D341Med (cell line): ENCODE results near the gene SPATA13.

Experiments
- DNase-seq: peaks from one replicate; pipeline ENCODE4 v3.0.0; 2012; ENCODE audit warnings: low spot score

Gene SPATA13

DNA sequence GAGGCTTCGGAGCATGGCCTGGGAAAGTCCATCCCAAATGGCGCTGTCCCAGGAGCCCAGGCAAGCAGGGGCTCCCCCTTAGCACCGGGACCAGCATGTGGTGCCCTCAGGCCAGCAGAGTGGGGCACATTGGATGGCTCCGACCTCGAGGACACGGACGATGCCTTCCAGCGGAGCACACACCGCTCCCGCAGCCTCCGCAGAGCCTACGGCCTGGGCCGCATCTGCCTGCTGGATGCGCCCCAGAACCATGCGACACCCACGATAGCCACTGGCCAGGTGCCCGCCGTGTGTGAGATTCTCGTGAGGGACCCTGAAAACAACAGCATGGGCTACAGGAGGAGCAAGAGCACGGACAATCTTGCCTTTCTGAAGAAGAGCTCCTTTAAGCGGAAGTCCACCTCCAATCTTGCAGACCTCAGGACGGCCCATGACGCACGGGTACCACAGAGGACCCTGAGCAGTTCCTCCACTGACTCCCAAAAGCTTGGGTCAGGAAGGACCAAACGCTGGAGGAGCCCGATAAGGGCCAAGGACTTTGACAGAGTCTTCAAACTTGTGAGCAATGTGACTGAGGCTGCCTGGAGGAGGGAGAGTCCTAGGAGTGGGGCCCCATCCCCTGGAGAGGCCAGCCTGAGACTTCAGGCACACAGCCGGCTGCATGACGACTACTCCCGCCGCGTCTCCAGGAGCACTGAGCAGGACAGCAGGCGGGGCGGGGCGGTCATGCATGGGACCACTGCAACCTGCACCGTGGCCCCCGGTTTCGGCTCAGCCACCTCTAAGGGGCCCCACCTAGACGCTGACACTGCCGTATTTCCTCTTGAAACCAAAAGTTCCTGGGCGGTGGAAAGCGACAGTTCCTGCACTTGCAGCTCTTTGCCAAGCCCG, 63.1 kb downstream of the SPATA13 start:
- DNase-seq = no peak

DNA sequence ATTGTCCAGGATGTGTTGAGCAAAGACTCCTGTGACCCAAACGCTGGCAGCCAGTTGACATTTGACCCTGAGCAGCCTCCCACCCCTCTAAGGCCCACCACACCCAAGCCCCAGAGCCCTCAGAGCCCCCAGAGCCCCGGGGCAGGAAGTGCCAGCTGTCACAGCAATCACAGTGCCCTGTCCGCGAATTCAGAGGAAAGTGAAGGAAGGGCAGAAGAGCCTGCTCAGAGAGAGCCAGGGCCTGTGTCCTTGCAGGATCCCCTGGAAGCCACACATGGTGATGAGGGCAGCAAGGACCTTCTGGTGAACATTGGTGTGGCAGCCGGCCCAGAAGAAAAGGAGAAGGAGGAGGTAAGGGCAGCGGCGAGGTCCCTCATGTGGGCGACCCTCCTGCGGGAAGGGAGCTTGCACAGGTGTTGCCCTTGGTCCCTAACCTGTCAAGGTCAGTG, 63.7 kb downstream of the SPATA13 start:
- no peak for DNase-seq

DNA sequence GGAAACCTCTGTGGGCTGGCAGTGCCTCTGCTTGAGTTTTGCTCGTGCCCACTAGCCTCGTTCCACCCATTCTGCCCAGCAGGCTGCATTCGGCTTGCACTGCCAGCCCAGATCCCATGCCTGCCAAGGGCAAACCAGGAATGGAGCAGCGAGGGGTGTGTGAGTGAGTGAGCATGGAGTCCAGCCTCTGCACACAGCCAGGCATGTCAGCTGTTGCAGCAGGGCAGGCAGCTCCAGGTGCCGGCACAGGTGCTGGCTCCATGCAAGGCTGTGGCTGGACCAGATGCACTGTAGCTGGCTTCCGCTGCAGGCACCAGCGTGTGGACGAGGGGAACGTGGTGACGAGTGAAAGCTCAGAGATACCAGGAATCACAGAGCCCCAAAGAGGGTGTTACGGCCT, 64.5 kb downstream of the SPATA13 start:
- no peak for DNase-seq

DNA sequence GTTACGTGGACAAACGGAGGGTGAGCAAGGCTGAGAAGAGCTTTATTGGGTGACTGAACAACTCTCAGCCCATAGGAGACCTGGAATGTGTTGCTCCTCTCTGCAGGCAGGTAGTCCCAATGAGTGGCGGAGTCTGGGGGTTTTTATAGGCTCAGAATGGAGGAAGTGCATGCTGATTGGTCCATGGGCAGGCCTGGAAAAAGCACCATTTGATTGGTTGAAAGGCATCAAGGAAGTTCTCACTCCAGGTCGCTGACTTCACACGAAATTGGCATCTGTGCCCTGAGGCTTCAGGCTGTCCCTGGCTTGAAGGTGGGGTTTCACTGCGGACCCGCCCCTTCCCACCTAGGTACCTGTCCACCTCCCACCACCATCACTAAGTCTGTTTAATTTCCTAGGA, 65.4 kb downstream of the SPATA13 start:
- no peak for DNase-seq

DNA sequence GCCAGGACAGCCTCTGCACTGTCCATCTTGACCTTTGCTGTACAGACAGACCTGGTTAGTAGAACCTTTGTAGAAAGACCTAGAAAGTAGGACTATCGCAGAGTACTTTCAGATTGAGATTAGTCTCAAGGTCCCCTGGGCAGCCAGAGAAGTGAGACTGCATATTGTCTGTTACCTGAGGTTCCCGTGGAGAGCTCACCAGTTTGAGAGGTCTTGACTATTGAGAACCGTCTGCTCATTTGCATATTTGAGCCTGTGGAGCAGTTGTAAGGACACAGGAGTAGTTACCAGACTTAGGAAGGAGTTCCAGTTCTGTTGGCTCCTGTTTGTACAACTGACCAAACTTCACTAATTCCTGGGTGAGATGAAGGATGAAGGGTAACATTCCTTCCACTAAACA, 66.2 kb downstream of the SPATA13 start:
- DNase-seq = no peak

DNA sequence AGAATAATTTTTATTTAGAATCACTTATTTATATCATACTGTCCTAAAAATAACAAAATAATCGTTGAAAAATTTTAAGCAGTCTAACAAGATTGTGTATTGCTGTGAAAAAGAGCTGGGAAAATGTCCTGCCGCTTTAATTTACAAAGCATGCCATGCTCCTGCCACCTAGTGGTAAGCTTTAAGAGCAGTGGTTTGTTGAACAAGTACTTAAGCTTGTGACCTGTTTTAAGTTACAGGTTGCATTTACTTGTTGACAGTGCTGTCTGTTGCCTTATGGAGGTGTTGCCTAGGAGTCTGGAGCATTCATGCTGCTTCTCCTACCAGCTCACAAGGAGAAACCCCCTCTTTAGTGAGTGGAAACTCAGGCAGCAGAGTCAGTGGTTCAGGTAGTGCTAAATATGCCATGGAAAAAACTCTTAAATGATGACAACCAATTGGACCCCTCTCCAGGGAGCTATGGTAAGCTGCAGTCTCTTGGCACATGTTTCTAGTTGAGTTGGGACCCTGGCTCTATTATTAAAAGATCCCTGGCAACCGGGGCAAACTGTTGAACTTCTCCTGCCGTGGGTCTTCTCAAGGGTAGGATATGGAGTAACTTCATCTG, 68.4 kb downstream of the SPATA13 start:
- peak; percentile 54 for DNase-seq

DNA sequence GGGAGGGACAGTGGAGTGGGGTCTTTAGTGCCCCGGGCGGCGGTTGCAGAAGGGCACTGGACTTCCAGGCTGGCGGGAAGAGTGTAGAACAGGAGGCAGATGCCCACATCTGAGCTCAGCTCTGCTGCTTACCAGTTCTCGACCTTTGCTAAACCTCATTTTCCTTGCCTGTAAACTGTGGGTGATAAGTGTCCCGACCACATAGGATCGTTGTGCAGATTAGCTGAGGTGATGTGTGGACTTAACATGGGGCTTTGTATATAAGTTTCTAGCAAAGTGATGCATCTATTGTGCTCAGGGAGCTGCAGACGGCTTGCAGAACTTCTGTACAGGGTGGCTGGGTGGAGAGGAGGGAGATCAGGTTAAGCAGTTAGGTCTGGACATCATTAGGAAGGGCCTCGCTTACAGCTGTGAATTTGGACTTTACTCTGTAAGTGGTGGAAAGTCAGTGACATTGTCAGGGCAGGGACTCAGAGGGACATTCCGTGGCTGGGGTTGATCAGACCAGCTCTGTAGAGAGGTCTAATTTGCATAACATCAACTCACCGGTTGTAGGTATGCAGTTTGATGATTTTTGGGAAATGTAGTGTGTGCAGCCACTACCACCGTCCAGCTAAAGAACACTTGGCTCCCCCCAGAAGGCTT, 70.0 kb downstream of the SPATA13 start:
- no peak for DNase-seq

DNA sequence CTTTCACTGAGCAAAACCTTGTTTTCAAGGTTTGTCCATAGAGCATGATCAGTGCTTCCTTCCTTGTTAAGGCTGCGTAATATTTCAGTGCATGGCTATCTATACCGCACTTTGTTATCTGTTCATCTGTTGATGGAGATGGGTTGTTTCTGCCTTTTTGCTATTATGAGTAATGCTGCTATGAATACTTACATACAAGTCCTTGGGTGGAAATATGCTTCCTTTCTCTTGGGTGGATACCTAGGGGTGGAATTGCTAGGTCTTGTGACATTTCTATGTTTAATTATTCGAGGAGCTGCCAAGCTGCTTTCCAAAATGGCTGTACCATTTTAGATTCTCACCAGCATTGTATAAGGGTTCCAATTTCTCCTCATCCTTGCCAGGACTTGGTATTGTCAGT, 70.9 kb downstream of the SPATA13 start:
- no peak for DNase-seq

DNA sequence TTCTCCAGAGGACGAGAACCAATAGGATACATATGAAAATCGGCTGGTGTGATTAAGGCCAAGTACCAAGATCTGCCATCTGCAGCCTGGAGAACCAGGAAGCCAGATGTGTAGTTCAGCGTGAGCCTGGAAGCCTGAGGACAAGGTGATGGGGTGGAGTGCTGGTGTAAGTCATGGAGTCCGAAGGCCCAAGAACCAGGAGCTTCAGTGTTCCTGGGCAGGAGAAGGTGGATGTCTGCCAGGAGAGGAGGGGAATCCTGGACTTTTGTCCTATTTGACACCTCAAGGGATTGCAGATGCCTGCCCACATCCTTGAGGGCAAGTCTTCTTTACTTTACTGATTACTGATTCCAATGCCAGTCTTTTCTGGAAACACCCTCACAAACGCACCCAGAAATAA, 71.5 kb downstream of the SPATA13 start:
- no peak for DNase-seq

DNA sequence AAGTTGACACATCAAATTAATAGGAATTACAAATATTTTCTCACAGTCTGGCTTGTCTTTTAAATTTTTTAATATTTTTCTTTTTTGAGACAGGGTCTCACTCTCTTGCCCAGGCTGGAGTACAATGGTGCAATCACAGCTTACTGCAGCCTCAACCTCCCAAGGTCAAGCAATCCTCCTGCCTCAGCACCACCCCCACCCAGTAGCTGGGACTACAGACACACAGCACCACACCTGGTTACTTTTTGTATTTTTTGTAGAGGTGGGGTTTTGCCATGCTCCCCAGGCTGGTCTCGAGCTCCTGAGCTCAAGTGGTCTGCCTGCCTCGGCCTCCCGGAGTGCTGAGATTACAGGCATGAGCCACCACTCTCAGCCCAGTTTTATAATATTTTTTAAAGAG, 72.0 kb downstream of the SPATA13 start:
- DNase-seq = no peak

DNA sequence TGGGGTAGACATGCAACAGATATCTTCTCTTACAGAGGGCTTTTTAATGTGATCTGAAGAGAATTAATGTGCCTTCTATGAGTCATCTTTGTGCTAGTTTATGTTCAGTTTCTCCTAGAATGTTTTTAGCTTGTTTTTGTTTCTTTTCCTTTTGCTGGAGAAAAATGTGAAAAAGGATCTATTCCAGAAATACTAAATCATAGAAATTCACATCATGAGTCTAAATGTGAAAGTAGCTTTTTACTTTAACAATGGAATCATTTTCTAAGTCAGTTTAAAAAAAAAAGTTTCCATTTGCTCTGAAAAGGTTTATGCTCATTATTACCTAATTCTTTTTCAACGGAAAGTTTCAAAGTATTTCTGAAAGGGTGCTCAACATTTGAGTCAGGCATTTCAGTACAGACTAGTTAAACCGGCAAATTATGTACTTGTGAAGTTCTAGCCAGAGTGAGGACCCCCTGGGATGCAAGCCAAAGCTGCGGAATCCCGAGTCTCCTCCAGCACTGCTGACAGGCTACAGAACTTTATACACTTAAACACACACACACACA, 72.9 kb downstream of the SPATA13 start:
- DNase-seq = no peak

DNA sequence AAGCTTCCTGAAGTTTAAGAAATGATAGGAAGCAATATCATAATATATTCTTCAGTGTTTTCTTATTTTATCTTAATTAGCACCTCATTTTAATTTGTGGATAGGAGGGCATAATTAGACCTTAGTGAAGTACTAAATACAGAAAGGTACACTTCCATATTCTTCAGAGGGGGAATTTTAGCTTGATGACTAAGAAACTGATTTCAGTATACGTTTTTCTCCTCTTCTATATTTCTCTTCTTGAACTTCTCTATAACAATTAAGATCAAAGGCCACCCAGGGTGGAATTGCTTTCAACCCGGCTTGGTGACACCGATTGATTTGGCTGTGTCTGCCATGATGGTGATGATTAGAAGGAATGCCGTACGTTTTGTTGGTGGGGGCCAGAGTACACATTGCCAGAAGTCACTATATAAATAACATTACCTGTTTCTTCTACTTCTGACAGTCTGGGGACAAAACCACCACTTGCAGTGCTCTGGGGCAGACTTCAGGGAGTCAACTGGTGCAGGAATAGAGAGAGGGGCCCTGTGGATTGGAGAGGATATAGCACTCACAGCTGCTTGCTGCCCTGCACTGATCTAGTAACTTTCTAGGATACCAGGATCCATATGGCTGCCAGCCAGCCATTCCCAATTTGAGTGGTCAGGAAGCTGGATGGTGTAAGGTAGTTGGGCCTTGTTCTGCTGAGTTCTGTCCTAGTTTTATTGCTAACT, 73.8 kb downstream of the SPATA13 start:
- DNase-seq = no peak

DNA sequence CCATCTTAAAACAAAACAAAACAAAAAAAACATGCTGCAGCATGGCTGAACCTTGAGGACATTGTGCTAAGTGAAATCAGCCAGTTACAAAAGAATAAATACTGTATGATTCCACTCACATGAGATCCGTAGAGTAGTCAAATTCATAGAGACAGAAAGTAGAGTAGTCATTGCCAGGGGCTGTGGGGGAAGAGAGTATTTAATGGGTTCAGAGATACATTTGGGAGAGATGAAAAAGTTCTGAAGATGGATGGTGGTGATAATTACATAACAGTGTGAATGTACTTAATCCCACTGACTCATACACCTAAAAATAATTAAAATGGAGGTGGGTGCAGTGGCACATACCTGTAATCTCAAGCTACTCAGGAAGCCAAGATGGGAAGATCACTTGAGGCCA, 76.8 kb downstream of the SPATA13 start:
- DNase-seq = no peak

DNA sequence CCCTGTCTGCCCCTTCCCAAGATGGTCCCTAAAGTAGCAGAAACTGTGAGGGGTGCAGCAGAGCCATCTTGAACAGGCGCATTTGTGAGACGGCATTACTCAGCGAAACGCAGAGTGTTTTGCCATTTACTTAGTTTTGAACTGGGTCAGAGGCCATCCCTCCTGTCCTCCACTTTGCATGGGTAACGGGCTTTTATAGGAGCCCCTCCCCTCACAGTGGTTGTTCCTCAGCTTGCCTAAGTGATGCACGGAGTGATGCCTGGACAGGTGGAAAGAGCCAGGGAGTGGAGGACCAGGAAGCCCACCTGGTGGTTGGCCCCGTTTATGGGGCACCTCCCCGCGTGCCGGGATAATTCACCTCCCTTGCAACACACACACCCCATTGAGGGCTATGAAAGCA, 80.8 kb downstream of the SPATA13 start:
- DNase-seq = no peak

DNA sequence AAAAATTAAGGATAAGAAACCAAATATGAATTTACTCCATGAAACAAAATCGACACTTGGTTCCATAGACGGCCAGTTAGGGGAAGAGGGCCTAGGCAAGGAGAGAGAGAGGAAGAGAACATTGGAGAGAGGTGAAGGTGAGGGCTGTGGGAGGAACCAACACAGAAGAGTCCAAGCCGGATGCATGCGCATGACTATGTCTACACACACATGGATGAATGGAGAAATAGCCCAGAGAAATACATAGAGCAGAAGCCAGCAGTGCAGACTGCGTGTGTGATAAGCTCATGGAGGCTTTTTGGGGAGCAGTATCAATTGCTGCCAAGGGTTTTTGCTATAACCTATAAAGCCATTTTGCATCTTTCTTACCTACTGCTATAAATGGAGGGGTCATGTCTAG, 81.6 kb downstream of the SPATA13 start:
- DNase-seq = no peak

DNA sequence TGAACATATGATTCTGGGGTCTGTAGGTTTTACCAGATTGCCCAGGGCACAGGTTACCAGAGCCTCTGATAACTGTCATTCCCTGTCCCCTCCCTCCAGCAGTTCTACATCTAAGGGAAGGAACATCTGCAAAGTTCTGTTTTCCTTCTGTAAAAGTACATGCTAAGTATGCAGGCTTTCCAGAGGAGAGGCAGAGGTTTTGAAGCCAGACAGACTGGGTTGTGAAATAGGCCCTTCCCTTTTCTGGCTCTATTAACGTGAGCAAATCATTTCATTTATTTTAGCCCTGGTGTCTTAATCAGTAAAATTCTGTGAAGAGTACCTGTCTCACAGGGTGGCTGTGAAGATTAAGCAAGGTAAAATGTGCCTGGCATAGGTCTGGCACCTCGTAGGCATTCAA, 82.8 kb downstream of the SPATA13 start:
- DNase-seq = no peak

DNA sequence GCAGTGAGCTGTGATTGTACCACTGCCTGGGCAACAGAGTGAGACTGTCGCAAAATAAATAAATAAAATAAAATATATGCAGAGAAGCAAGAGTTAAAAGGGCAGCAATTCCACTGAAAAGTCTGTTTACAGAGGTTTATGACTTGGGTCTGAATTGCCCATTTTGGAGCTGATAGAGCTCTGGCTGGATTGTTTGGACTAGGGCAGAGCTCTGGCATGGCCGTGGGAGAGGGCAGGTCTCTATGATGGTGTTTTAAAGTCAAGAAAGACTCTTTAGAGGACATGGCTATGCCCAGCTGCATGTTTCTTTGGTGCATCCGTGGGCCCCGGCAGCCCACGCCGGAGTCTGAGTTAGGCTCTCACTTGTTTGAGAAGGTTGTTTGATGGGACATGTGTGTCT, 84.3 kb downstream of the SPATA13 start:
- no peak for DNase-seq

DNA sequence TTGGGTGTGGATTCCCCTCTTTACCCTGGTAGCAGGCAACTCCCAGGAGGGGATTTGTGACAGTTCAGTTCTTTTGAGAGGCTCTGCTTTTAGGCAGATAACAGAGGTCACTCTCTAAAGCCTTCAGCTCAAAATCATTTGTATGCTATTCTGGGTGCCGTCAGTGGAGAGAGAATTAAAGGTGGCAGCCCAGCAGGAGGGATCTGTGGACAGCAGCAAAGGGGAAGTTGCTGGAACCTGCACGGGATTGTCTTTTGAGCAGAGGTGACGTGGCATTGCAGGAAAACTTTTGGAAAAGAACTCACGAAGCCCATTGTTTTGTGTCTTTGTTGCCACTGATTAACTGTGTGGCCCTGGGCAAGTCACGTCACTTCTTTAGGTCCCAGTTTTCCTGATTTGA, 86.5 kb downstream of the SPATA13 start:
- DNase-seq = no peak

DNA sequence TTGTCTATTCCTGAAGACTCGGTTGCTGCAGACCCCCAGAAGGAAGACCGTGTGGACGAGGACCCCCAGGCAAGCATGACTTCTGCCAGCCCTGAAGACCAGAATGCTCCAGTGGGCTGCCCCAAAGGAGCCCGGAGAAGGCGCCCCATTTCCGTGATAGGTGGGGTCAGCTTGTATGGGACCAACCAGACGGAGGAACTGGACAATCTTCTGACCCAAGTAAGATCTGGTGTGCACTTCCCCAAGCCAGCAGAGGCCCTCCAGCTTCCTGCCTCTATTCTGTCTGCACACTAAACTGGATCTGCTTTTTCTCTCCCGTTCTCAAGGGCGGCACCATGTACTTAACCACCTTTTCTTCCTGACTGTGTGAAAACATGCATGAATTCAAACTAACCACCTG, 89.1 kb downstream of the SPATA13 start:
- no peak for DNase-seq

DNA sequence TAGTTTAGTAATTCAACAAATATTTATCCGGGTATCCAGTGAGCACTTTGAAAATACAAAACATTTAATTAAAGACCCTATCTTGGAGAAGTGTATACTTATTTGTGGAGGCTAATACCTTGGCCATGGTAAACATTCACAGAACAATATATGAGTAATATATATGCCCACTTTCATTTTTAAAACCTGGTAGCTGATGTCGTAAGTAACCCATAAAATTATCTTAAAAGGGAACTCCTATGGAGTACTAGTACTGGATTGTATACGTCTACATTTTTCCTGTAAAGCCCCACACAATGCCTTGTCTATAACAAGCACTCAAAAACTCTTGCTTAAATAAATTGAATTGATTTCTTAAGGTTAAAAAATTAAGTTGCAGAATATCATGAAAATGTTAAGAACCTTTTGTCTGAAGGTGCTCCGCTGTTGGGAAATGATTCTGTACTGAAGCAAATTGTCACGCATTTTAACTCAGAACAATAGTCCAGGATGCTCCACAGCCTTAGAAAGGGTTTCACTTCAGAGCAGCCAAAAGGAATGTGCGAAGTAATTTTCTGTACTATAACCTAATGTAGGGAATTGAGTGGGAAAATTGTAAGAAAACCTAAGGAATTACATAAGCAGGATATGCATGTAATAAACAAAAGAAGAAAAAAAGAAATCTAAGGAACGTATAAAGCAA, 90.0 kb downstream of the SPATA13 start:
- DNase-seq = no peak

DNA sequence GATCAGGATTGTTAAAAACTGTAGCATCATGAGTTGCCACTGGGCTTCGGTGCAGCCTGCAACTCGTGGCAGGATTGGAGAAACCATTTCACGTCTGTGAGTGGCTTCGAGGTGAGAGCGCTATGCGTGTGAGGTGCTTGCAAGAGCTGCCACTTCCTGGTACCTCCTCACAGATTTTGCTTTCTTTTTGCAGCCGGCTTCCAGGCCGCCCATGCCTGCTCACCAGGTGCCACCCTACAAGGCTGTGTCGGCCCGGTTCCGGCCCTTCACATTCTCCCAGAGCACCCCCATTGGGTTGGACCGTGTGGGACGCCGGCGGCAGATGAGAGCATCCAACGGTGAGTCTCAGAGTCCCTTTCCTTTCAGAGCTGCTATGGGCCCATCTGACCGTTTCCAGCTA, 91.0 kb downstream of the SPATA13 start:
- no peak for DNase-seq

DNA sequence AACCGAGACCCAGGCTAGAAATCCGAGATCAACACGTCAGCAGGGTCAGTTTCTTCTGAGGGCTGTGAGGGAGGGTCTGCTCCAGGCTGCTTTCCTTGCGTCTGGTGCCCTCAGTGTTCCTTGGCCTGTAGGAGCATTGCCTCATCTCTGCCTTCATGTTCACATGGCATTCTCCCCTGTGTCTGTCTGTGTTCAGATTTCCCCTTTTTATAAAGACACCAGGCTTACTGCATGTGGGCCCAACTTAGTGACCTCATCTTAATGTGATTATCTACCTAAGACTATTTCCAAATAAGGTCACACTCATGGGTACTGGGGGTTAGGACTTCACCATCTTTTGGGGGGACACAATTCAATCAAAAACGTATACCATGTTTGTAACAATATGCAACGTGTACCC, 91.6 kb downstream of the SPATA13 start:
- no peak for DNase-seq
